NCI-H748 (cell line): ENCODE data around the gene COL8A1.

ENCODE experiments used
- DNase-seq: peaks from one replicate; lab custom pipeline; 2025; ENCODE audit not compliant: unreplicated experiment; lab: John Stamatoyannopoulos, UW

The COL8A1 gene

GRCh38 chr3:99757966-99758365 lies 119.6 kb downstream of the COL8A1 start:
- no peak for DNase-seq

- DNase-seq = no peak
Observed at GRCh38 chr3:99758502-99759177, 120.2 kb downstream of the COL8A1 start.

- DNase-seq = no peak
Observed at GRCh38 chr3:99760031-99760430, 121.6 kb downstream of the COL8A1 start.

GRCh38 chr3:99760629-99761028 lies 122.2 kb downstream of the COL8A1 start:
- DNase-seq = no peak

GRCh38 chr3:99761415-99762165 lies 123.2 kb downstream of the COL8A1 start:
- no peak for DNase-seq

- no peak for DNase-seq
Observed at GRCh38 chr3:99762901-99763300, 124.5 kb downstream of the COL8A1 start.

GRCh38 chr3:99764377-99764776 lies 126.0 kb downstream of the COL8A1 start:
- DNase-seq = no peak

- no peak for DNase-seq
Observed at GRCh38 chr3:99765042-99765942, 126.9 kb downstream of the COL8A1 start.

GRCh38 chr3:99767291-99767690 lies 128.9 kb downstream of the COL8A1 start:
- no peak for DNase-seq

GRCh38 chr3:99768126-99768525 lies 129.7 kb downstream of the COL8A1 start:
- no peak for DNase-seq

GRCh38 chr3:99768808-99769501 lies 130.6 kb downstream of the COL8A1 start:
- DNase-seq = no peak

GRCh38 chr3:99772171-99772570 lies 133.8 kb downstream of the COL8A1 start:
- DNase-seq = no peak

GRCh38 chr3:99772671-99773070 lies 134.3 kb downstream of the COL8A1 start:
- no peak for DNase-seq

GRCh38 chr3:99774467-99774866 lies 136.1 kb downstream of the COL8A1 start:
- DNase-seq = no peak

- DNase-seq = no peak
Observed at GRCh38 chr3:99776516-99777209, 138.3 kb downstream of the COL8A1 start.

- DNase-seq = no peak
Observed at GRCh38 chr3:99777210-99777549, 138.8 kb downstream of the COL8A1 start.

- DNase-seq = no peak
Observed at GRCh38 chr3:99777708-99778107, 139.3 kb downstream of the COL8A1 start.

GRCh38 chr3:99780749-99781148 lies 142.4 kb downstream of the COL8A1 start:
- no peak for DNase-seq

- DNase-seq = no peak
Observed at GRCh38 chr3:99781761-99782160, 143.4 kb downstream of the COL8A1 start.

- no peak for DNase-seq
Observed at GRCh38 chr3:99783011-99783573, 144.7 kb downstream of the COL8A1 start.
